Thyroid gland (tissue), 4 donors: ENCODE data around the gene C1GALT1C1L. TPM values are rescaled to one million over a fixed set of nuclear protein-coding genes. Genes with fewer than 3 reads are reported as not detected.
A peak's percentile ranks its signal among the peaks of the same experiment; 100 is the strongest.
"Not testable (repeated sequence)": the region's sequence is repeated elsewhere in the genome, so short reads cannot be mapped to it uniquely, and the experiment has no call there.

ENCODE experiments used
- DNase-seq, 2 donors: peaks; one replicate each; pipeline ENCODE4 v3.0.0-alpha.2; 2019
- H3K27ac ChIP-seq, 3 donors: fragments of 200-600 bp; sonication (generic); 1 replicate in 2 of 3; 2 replicates in 1 of 3; pipeline ENCODE4 v1.5.1; 2016 to 2019; ENCODE audit warnings: mild to moderate bottlenecking in 1 of 3, moderate library complexity in 1 of 3
- H3K27me3 ChIP-seq: fragments of 200-600 bp; sonication (generic); one replicate; pipeline ENCODE4 v1.5.1; 2019
- H3K36me3 ChIP-seq, 2 donors: fragments of 200-600 bp; sonication (generic); one replicate each; pipeline ENCODE4 v1.5.1; 2016 to 2019
- H3K4me1 ChIP-seq, 2 donors: fragments of 200-600 bp; sonication (generic); one replicate each; pipeline ENCODE4 v1.5.1; 2017 to 2019
- H3K4me3 ChIP-seq, 3 donors: fragments of 200-600 bp; sonication (generic); replicated peaks in 1 of 3; 1 replicate in 2 of 3; 2 replicates in 1 of 3; pipeline ENCODE4 v1.5.1; 2016; ENCODE audit warnings: mild to moderate bottlenecking in 1 of 3
- H3K9me3 ChIP-seq: fragments of 200-600 bp; sonication (generic); one replicate; pipeline ENCODE4 v1.5.1; 2017
- CTCF ChIP-seq, 6 experiments: fragments of 200-600 bp in 3 of 6; fragments of 450-650 bp in 3 of 6; sonication (generic) in 3 of 6; IDR thresholded peaks; one replicate each; pipeline ENCODE4 v1.5.1; 2016 to 2019; ENCODE audit warnings: antibody characterized with exemption in 6 of 6, mild to moderate bottlenecking in 2 of 6, inconsistent platforms in 1 of 6, moderate library complexity in 1 of 6
- POLR2A ChIP-seq, 2 donors: fragments of 450-650 bp; IDR thresholded peaks; one replicate each; pipeline ENCODE4 v1.6.1; 2017; ENCODE audit warnings: antibody characterized with exemption in 2 of 2, mild to moderate bottlenecking in 2 of 2, moderate library complexity in 1 of 2
- WGBS, 2 donors: methylation state at CpG; one replicate each; pipeline ENCODE4 v1.1.5; 2017; 5-methylcytosine and 5-hydroxymethylcytosine counted together
- intact Hi-C: fragments of 100-400 bp; cut with DNase I; formaldehyde crosslinking; loops from one replicate; pipeline ENCODE4 v1.15.1; 2023
- total RNA-seq, 4 donors: library from RNA; depleted of rRNA; stranded (reverse); fragments of >200 nt; gene quantifications; one replicate each; pipeline ENCODE4 v1.2.3, GENCODE V29; 2016

C1GALT1C1L gene
- total RNA-seq, 4 donors from 2014 or later, result 0.68 to 1.8 (median 1.1) TPM; not detected in 1

GRCh38 chr2:43708178-43708577 is 31.9 kb upstream of the C1GALT1C1L start:
- intact Hi-C loops, result no loop called here
- H3K27ac ChIP-seq, result no peak overlapping the region

GRCh38 chr2:43707255-43708015 is 31.2 kb upstream of the C1GALT1C1L start:
- H3K9me3 ChIP-seq, result no peaks in the 10 kb centered on the region
- no peak overlapping the region for H3K4me3 ChIP-seq
- H3K36me3 ChIP-seq, result no peaks in the 10 kb centered on the region
- no peak overlapping the region for H3K27ac ChIP-seq
- peak; percentile 3 to 5 for DNase-seq
- no peaks in the 10 kb centered on the region for H3K4me1 ChIP-seq
- 71 to 72% methylated on average over 7 of the region's 7 CpGs for WGBS, 2 donors
- no peaks in the 10 kb centered on the region for H3K27me3 ChIP-seq
- TF ChIP-seq POLR2A (IDR thresholded peaks at IDR 0.05) (no peak), CTCF (IDR thresholded peaks at IDR 0.05) (no peak)
- intact Hi-C loops, result no loop called here

More at GRCh38 chr2:43708178-43708577, 31.9 kb upstream of the C1GALT1C1L start:
- TF ChIP-seq POLR2A (IDR thresholded peaks at IDR 0.05) (no peak), CTCF (IDR thresholded peaks at IDR 0.05) (no peak)
- no peaks in the 10 kb centered on the region for H3K36me3 ChIP-seq
- H3K4me1 ChIP-seq, result no peaks in the 10 kb centered on the region
- 82 to 92% methylated on average over 6 of the region's 6 CpGs for WGBS, 2 donors
- no peak overlapping the region for H3K4me3 ChIP-seq
- no peaks in the 10 kb centered on the region for H3K27me3 ChIP-seq
- no peak for DNase-seq
- no peaks in the 10 kb centered on the region for H3K9me3 ChIP-seq

- no peaks in the 10 kb centered on the region for H3K4me1 ChIP-seq
- DNase-seq, result no peak
- no peaks in the 10 kb centered on the region for H3K9me3 ChIP-seq
- intact Hi-C loops, result no loop called here
- no peaks in the 10 kb centered on the region for H3K36me3 ChIP-seq
- no peak overlapping the region for H3K27ac ChIP-seq
- H3K27me3 ChIP-seq, result no peaks in the 10 kb centered on the region
- TF ChIP-seq CTCF (IDR thresholded peaks at IDR 0.05), result no peak
- TF ChIP-seq POLR2A (IDR thresholded peaks at IDR 0.05), result no peak
- H3K4me3 ChIP-seq, result no peak overlapping the region
These were observed 24.9 kb upstream of the C1GALT1C1L start for GRCh38 chr2:43701111-43701510.

- Histone ChIP-seq H3K4me3 (no peak overlapping the region), H3K9me3 (no peaks in the 10 kb centered on the region), H3K4me1 (no peaks in the 10 kb centered on the region), H3K27ac (no peak overlapping the region), H3K36me3 (no peaks in the 10 kb centered on the region), H3K27me3 (no peaks in the 10 kb centered on the region)
- WGBS, 2 donors, result 80 to 86% methylated on average over 3 of the region's 3 CpGs
- no peak for DNase-seq
- no peak for TF ChIP-seq POLR2A (IDR thresholded peaks at IDR 0.05)
- no peak for TF ChIP-seq CTCF (IDR thresholded peaks at IDR 0.05)
- intact Hi-C loops, result no loop called here
These were observed 23.5 kb upstream of the C1GALT1C1L start for GRCh38 chr2:43699761-43700160.

- H3K4me3 ChIP-seq, H3K27ac ChIP-seq, H3K27me3 ChIP-seq, DNase-seq, H3K9me3 ChIP-seq, intact Hi-C loops, H3K36me3 ChIP-seq, H3K4me1 ChIP-seq: not testable (repeated sequence)
- WGBS, 2 donors, result 93 to 94% methylated on average over 6 of the region's 6 CpGs
These were observed 21.9 kb upstream of the C1GALT1C1L start for GRCh38 chr2:43698140-43698539.
